Esophagus squamous epithelium (tissue), 5 donors: ENCODE data around the gene STRBP. TPM values are rescaled to one million over a fixed set of nuclear protein-coding genes. Genes with fewer than 3 reads are reported as not detected.

Source experiments
- DNase-seq: peaks from one replicate; lab custom pipeline; 2025; lab: John Stamatoyannopoulos, UW
- H3K27ac ChIP-seq, 4 donors: fragments of 200-600 bp; sonication (generic); one replicate each; pipeline ENCODE4 v1.5.1; 2016 to 2019; ENCODE audit warnings: mild to moderate bottlenecking in 1 of 4
- H3K27me3 ChIP-seq, 4 donors: fragments of 200-600 bp; sonication (generic); 1 replicate in 3 of 4; 2 replicates in 1 of 4; pipeline versions ENCODE4 v1.5.1 to v1.6.0; 2017 to 2021; ENCODE audit warnings: antibody characterized with exemption in 1 of 4
- H3K36me3 ChIP-seq, 3 donors: fragments of 200-600 bp; sonication (generic); one replicate each; pipeline ENCODE4 v1.5.1; 2016 to 2019
- H3K4me1 ChIP-seq, 3 donors: fragments of 200-600 bp; sonication (generic); one replicate each; pipeline ENCODE4 v1.5.1; 2017 to 2019
- H3K4me3 ChIP-seq, 4 donors: fragments of 200-600 bp; sonication (generic); 1 replicate in 3 of 4; 2 replicates in 1 of 4; pipeline ENCODE4 v1.5.1; 2016 to 2019; ENCODE audit warnings: mild to moderate bottlenecking in 2 of 4, moderate library complexity in 1 of 4
- H3K9me3 ChIP-seq, 3 donors: fragments of 200-600 bp; sonication (generic); one replicate each; pipeline ENCODE4 v1.5.1; 2016 to 2019
- POLR2A ChIP-seq, 4 donors: fragments of 450-650 bp; IDR thresholded peaks; one replicate each; pipeline ENCODE4 v1.6.1; 2017; ENCODE audit warnings: antibody characterized with exemption in 4 of 4, mild to moderate bottlenecking in 4 of 4, moderate library complexity in 3 of 4
- WGBS, 2 donors: methylation state at CpG; one replicate each; pipeline ENCODE4 v1.1.5; 2018; 5-methylcytosine and 5-hydroxymethylcytosine counted together
- intact Hi-C: fragments of 100-400 bp; cut with DNase I; formaldehyde crosslinking; loops from one replicate; pipeline ENCODE4 v1.15.0; 2022
- total RNA-seq, 4 donors: library from RNA; depleted of rRNA; stranded (reverse); fragments of >200 nt; gene quantifications; one replicate each; pipeline ENCODE4 v1.1.0, GENCODE V29; 2016
- TF ChIP-seq, protein P1 (sequence below), 6 experiments: fragments of 450-650 bp in 4 of 6; fragments of 200-600 bp in 2 of 6; sonication (generic) in 2 of 6; IDR thresholded peaks; one replicate each; pipeline ENCODE4 v1.5.1; 2016 to 2019; ENCODE audit warnings: antibody characterized with exemption in 6 of 6, mild to moderate bottlenecking in 4 of 6, moderate library complexity in 4 of 6
- donor health status: DM: yes; HTN: yes; CAD: no.

STRBP gene
- total RNA-seq, 4 donors from 2014 or later, result 22.7 to 26.1 (median 23.6) TPM

DNA sequence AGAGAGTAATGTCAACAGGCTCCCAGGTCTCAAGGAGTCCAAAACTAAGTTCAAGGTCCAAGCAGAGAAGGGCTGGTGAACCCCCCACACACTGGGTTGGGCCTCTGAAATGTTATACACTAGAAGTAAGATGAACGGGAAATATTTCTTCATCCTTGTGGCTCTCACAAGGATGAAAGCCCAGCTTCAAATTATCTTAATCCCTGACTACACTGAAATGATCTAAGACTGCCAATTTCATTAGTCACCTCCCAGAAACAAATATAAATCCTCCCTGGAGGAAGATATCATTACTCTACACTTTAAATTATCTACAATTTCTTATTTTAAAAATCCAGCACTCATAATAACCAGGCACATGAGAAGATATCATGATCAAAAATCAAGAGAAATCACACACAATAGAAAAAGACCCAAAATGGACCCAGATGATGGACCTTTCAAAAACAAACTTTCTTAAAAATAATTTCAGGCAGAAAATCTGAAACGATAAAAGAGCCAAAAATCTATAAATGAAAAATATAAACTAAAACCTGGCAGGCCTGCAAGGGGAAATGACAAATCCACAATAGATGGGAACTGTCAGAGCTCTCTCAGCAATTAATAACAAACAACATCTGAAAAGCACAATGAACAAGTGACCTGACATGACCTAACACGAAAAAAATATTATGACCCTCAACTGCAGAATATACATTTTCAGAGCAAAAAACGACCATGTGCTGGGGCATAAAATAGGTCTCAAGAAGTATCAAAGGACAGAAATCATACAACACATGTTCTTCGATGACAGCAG lies 117.5 kb downstream of the STRBP start:
- Histone ChIP-seq H3K36me3 (peaks cover 0 to 75% (median 0%) of the 10 kb centered on the region in 3 donors), H3K4me1 (no peaks in the 10 kb centered on the region), H3K9me3 (no peaks in the 10 kb centered on the region), H3K27ac (no peak overlapping the region), H3K27me3 (no peaks in the 10 kb centered on the region), H3K4me3 (no peak overlapping the region)
- intact Hi-C loops, result no loop called here
- no peak for DNase-seq
- TF ChIP-seq, protein P1, sequence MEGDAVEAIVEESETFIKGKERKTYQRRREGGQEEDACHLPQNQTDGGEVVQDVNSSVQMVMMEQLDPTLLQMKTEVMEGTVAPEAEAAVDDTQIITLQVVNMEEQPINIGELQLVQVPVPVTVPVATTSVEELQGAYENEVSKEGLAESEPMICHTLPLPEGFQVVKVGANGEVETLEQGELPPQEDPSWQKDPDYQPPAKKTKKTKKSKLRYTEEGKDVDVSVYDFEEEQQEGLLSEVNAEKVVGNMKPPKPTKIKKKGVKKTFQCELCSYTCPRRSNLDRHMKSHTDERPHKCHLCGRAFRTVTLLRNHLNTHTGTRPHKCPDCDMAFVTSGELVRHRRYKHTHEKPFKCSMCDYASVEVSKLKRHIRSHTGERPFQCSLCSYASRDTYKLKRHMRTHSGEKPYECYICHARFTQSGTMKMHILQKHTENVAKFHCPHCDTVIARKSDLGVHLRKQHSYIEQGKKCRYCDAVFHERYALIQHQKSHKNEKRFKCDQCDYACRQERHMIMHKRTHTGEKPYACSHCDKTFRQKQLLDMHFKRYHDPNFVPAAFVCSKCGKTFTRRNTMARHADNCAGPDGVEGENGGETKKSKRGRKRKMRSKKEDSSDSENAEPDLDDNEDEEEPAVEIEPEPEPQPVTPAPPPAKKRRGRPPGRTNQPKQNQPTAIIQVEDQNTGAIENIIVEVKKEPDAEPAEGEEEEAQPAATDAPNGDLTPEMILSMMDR (IDR thresholded peaks at IDR 0.05), result no peak
- TF ChIP-seq POLR2A (IDR thresholded peaks at IDR 0.05), result no peak
- 69% methylated on average over 4 to 5 of the region's 5 CpGs for WGBS, 2 donors

DNA sequence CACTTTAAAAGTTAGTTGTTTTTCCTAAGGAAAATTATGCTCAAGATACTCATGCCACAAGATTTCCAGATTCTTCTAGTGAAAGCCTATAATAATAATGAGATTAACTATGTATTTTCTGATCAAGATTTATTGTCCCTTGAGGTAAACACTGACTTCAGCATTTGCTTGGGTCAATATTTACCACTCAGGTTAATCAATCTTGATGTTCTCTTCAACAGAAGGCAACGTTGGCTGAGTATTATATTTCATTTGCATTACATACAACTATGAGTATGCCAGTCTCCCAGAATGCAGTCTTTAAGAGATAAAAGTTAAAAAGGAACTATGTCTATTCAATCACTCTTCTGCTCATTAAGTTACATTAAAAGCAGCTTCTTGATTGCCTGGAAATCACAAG lies 119.3 kb downstream of the STRBP start:
- 35 to 36% methylated on average over 1 of the region's 1 CpG for WGBS, 2 donors
- H3K36me3 ChIP-seq, result peaks cover 0 to 66% (median 0%) of the 10 kb centered on the region in 3 donors
- no peaks in the 10 kb centered on the region for H3K27me3 ChIP-seq
- no peaks in the 10 kb centered on the region for H3K4me1 ChIP-seq
- TF ChIP-seq, protein P1 (IDR thresholded peaks at IDR 0.05), result no peak
- TF ChIP-seq POLR2A (IDR thresholded peaks at IDR 0.05), result no peak
- no peaks in the 10 kb centered on the region for H3K9me3 ChIP-seq
- no peak overlapping the region for H3K27ac ChIP-seq
- DNase-seq, result no peak
- no peak overlapping the region for H3K4me3 ChIP-seq
- intact Hi-C loops, result no loop called here

DNA sequence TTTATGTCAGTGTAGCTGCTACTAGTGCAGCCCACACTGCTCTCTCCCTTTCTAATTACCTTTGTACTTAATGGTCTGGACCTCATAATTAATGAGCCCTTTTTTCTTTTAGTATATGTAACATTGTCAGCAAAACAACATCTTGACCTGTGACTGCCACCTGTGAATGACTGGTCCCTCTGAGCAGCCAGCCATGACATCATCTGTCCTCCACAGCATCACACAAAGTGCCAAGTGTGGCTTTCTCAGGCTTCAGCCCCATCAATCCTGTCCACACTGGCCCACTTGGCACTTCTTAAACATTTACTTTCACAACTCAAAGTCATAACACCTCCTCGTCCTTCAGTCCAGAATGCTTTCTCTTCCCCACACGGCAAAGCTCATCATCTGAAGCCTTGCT lies 130.2 kb downstream of the STRBP start:
- intact Hi-C loops, result no loop called here
- Histone ChIP-seq H3K27ac (no peak overlapping the region), H3K4me3 (no peak overlapping the region), H3K36me3 (peaks cover 0 to 77% (median 0%) of the 10 kb centered on the region in 3 donors), H3K9me3 (no peaks in the 10 kb centered on the region), H3K4me1 (no peaks in the 10 kb centered on the region), H3K27me3 (no peaks in the 10 kb centered on the region)
- WGBS, 2 donors, result 83 to 89% methylated on average over 2 of the region's 2 CpGs
- no peak for DNase-seq
- TF ChIP-seq POLR2A (IDR thresholded peaks at IDR 0.05), result no peak
- TF ChIP-seq, protein P1 (IDR thresholded peaks at IDR 0.05), result no peak

DNA sequence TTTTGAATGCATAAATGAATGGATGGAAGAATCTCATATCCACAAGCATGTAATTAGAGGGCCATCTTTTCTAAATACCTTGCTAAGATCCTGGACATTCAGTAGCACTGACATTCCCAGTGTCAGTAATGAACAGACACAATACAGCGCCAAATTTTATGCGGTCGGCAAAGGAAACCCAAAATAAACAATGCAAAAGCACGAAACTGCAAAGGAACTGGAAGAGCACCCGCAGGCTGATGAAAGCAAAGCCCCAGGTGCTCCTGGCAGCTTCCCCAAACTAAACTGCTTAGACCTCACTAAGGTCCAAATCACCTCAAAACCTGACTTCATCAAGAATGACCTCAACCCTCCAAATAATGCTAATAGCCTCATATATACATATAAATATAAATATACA lies 133.0 kb downstream of the STRBP start:
- WGBS, 2 donors, result 89 to 90% methylated on average over 5 of the region's 5 CpGs
- TF ChIP-seq, protein P1 (IDR thresholded peaks at IDR 0.05), result no peak
- TF ChIP-seq POLR2A (IDR thresholded peaks at IDR 0.05), result no peak

DNA sequence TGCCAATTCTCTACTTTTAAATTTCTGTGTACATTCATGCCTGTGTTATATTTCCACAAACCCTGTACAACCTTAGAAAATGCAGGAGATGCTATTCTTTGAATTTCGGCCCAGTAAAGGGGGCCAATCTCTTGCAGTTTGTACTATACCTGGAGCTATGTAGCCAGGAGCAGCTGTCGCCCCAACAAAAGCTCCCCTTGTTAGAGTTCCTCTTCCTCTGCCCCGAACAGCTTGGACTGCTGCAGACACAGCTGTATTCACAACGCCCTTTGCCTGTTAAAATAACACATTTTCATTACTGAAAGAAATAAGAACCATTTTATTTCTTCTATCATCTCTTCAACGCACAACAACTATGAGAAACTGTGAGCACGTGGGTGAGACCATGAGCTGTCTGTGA lies 135.7 kb downstream of the STRBP start:
- intact Hi-C loops, result no loop called here
- TF ChIP-seq, protein P1 (IDR thresholded peaks at IDR 0.05), result no peak
- no peak for TF ChIP-seq POLR2A (IDR thresholded peaks at IDR 0.05)
- no peak for DNase-seq
- no peak overlapping the region for H3K27ac ChIP-seq
- H3K9me3 ChIP-seq, result no peaks in the 10 kb centered on the region
- WGBS, 2 donors, result 85 to 93% methylated on average over 6 of the region's 6 CpGs
- H3K4me1 ChIP-seq, result no peaks in the 10 kb centered on the region
- H3K27me3 ChIP-seq, result no peaks in the 10 kb centered on the region
- H3K36me3 ChIP-seq, result peaks cover 0 to 100% (median 5%) of the 10 kb centered on the region in 3 donors
- H3K4me3 ChIP-seq, result no peak overlapping the region

More for the DNA sequence above, 133.0 kb downstream of the STRBP start:
- Histone ChIP-seq H3K27ac (no peak overlapping the region), H3K9me3 (no peaks in the 10 kb centered on the region), H3K4me3 (no peak overlapping the region), H3K36me3 (peaks cover 0 to 94% (median 0%) of the 10 kb centered on the region in 3 donors), H3K27me3 (no peaks in the 10 kb centered on the region), H3K4me1 (no peaks in the 10 kb centered on the region)
- intact Hi-C loops, result no loop called here
- no peak for DNase-seq
